GM19025 (cell line): ENCODE data around the gene CT45A8.
"Not testable (repeated sequence)": the region's sequence is repeated elsewhere in the genome, so short reads cannot be mapped to it uniquely, and the experiment has no call there.

Experiments used
- ATAC-seq: cut with Tn5 transposase; IDR thresholded peaks from one replicate; pipeline ENCODE4 v1.9.1; 2021; ENCODE audit warnings: mild to moderate bottlenecking, low read depth, moderate library complexity; ENCODE audit not compliant: unreplicated experiment

Gene CT45A8, protein sequence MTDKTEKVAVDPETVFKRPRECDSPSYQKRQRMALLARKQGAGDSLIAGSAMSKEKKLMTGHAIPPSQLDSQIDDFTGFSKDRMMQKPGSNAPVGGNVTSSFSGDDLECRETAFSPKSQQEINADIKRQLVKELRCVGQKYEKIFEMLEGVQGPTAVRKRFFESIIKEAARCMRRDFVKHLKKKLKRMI

DNA sequence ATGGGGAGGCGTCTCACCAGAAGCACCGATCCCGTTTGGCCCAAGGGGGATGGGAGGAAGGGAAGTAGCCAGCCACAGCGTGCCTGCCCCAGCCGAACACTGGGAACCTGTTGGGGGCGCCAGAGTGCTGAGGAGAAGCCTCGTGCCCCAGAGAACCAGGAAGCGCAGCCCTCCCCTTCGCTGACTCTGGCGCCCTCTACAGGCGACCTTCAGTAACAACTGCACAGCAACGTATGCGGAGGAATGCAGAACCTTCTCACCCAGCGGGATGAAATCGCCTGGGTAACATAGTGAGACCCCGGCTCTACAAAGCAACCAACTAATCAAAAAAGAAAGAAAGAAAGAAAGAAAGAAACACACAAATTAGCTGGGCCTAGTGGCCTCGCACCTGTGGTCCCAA, at the start of gene CT45A8:
CT45A8 (minus strand) TSS at position 101 of the 400 bp plus-strand sequence. CDS start 3,755 bp downstream, outside the sequence.
- ATAC-seq = not testable (repeated sequence)

DNA sequence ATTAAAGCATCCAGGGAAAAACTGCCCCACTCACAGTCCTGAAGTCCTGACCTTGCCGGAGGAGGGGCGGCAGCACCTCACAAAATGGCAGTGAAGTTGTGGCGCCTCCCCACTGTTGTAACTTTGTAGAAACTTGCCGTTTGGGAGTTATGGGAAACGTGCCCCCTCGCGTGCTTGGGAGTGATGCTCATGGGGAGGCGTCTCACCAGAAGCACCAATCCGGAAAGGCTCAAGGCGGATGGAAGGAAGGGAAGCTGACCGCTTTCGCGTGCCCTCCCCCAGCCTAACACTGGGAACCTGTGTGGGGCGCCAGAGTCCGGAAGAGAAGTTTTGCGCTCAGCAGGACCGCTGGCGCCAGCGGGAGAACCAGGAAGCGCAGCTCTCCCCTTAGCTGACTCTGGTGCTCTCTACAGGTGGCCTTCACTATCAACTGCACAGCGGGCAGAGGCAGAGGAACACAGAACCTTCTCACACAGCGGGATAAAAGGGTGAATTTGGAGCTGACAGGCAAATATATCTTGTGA, 39.0 kb upstream of the CT45A8 start, which contains the start of the genes CT45A10 and SAGE1:
CT45A10 (minus strand) TSS at position 151 of the 524 bp plus-strand sequence. CDS start 8,100 bp downstream, outside the sequence.
SAGE1 (plus strand) TSS at position 423 of the 524 bp plus-strand sequence. CDS start 2,527 bp downstream, outside the sequence.
- ATAC-seq = no peak

DNA sequence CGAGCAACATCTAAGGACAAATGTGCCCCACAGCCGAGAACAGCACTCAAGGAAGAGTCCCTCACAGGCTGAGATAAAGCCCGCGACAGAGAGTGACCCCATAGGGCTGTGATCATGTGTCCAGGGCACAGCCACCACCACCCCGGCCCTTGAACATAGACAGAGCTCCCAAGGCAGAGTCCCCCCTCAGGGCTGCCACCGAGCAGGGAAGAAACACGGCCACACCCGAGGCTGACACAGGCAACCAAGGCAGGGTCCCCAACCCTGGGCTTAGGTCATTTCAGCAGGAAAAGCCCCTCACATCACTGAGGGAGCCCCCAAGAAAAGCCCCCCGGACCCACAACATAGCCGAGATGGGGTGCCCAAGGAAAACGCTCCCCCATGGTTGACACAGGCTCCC, 38.4 kb upstream of the CT45A8 start:
- ATAC-seq = no peak

DNA sequence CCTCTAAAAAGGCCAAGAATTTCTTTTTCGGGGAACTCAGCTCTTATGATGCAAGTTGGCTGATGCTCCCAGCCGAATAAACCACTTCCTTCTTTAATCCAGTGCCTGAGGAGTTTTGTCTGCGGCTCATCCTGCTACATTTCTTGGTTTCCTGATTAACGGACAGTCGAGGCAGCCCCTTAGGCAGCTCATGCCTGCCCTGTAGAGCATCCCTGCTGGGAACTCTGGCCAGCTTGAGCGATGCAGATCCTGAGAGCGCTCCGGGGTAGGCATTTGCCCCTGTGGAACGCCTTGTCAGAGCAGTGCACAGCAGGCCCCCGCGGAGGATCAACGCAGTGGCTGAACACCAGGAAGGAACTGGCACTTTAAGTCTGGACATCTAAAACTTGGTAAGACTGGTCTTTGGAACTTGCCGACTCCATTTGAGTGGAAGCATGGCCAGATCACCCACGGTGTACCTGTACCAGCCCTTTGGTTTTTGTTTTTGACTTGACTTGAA, 35.8 kb upstream of the CT45A8 start:
- ATAC-seq = no peak

DNA sequence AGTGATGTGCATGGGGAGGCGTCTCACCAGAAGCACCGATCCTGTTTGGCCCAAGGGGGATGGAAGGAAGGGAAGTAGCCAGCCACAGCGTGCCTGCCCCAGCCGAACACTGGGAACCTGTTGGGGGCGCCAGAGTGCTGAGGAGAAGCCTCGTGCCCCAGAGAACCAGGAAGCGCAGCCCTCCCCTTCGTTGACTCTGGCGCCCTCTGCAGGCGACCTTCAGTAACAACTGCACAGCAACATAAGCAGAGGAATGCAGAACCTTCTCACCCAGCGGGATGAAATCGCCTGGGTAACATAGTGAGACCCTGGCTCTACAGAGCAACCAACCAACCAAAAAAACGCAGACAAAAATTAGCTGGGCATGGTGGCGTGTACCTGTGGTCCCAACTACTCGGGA, 34.6 kb upstream of the CT45A8 start:
- not testable (repeated sequence) for ATAC-seq

DNA sequence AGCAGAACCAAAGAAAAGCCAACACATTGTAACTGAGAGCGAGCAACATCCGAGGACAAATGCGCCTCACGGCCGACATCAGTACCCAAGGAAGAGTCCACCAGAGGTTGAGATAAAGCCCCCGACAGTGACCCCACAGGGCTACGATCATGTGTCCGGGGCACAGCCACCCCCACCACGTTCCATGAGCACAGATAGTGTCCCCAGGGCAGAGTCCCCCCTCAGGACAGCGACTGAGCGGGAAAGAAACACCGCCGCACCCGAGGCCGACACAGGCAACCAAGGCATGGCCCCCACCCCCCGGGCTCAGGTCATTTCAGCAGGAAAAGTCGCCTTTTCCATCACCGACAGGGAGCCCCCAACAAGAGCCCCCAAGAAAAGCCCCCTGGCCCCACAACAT, 33.9 kb upstream of the CT45A8 start:
- not testable (repeated sequence) for ATAC-seq

DNA sequence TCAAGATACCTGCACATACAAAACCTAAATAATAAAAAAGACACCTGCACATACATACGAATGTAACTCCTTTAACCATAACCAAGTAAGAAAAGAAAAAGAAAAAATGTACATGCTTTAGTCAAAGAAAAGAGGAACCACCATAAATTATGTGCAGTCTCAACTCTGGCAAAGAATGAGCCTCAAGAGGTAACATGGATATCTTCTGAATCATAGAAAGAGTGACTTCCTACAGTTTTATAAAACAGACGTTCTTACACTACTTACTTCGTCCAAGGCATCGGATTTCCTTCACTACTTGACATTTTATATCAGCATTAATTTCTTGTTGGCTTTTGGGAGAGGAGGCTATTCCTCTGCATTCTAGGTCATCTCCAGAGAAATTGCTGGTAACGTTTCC, 28.4 kb upstream of the CT45A8 start:
- not testable (repeated sequence) for ATAC-seq

DNA sequence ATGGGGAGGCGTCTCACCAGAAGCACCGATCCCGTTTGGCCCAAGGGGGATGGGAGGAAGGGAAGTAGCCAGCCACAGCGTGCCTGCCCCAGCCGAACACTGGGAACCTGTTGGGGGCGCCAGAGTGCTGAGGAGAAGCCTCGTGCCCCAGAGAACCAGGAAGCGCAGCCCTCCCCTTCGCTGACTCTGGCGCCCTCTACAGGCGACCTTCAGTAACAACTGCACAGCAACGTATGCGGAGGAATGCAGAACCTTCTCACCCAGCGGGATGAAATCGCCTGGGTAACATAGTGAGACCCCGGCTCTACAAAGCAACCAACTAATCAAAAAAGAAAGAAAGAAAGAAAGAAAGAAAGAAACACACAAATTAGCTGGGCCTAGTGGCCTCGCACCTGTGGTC, 17.4 kb upstream of the CT45A8 start, which contains the start of gene CT45A9:
CT45A9 (minus strand) TSS at position 101 of the 400 bp plus-strand sequence. CDS start 3,751 bp downstream, outside the sequence.
- not testable (repeated sequence) for ATAC-seq

DNA sequence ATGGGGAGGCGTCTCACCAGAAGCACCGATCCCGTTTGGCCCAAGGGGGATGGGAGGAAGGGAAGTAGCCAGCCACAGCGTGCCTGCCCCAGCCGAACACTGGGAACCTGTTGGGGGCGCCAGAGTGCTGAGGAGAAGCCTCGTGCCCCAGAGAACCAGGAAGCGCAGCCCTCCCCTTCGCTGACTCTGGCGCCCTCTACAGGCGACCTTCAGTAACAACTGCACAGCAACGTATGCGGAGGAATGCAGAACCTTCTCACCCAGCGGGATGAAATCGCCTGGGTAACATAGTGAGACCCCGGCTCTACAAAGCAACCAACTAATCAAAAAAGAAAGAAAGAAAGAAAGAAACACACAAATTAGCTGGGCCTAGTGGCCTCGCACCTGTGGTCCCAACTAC, 17.2 kb downstream of the CT45A8 start, which contains the start of gene CT45A7:
CT45A7 (minus strand) TSS at position 101 of the 400 bp plus-strand sequence. CDS start 3,747 bp downstream, outside the sequence.
- ATAC-seq = not testable (repeated sequence)

DNA sequence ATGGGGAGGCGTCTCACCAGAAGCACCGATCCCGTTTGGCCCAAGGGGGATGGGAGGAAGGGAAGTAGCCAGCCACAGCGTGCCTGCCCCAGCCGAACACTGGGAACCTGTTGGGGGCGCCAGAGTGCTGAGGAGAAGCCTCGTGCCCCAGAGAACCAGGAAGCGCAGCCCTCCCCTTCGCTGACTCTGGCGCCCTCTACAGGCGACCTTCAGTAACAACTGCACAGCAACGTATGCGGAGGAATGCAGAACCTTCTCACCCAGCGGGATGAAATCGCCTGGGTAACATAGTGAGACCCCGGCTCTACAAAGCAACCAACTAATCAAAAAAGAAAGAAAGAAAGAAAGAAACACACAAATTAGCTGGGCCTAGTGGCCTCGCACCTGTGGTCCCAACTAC, 34.4 kb downstream of the CT45A8 start, which contains the start of gene CT45A2:
CT45A2 (minus strand) TSS at position 101 of the 400 bp plus-strand sequence. CDS start 3,747 bp downstream, outside the sequence.
- not testable (repeated sequence) for ATAC-seq

DNA sequence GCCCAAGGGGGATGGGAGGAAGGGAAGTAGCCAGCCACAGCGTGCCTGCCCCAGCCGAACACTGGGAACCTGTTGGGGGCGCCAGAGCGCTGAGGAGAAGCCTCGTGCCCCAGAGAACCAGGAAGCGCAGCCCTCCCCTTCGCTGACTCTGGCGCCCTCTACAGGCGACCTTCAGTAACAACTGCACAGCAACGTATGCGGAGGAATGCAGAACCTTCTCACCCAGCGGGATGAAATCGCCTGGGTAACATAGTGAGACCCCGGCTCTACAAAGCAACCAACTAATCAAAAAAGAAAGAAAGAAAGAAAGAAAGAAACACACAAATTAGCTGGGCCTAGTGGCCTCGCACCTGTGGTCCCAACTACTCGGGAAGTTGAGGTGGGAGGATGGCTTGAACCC, 51.7 kb downstream of the CT45A8 start, which contains the start of gene CT45A6:
CT45A6 (minus strand) TSS at position 101 of the 400 bp plus-strand sequence. CDS start 3,794 bp downstream, outside the sequence.
- not testable (repeated sequence) for ATAC-seq
